ENCODE data around the gene SEPTIN7.

GRCh38 chr7:35819954-35820703, 19.3 kb downstream of the SEPTIN7 start:
- no peak for TF ChIP-seq CTCF (IDR thresholded peaks at IDR 0.05; ENCODE audit: insufficient read depth, low read depth, low read length)
- TF ChIP-seq EZH2 (IDR thresholded peaks at IDR 0.05; ENCODE audit: insufficient read depth, low read length), result no peak

Data from astrocyte (in vitro differentiated cells and primary cell).